Measurements from ENCODE around the gene VBP1. TPM values are rescaled to one million over a fixed set of nuclear protein-coding genes. Genes with fewer than 3 reads are reported as not detected.
"Not testable (repeated sequence)": the region's sequence is repeated elsewhere in the genome, so short reads cannot be mapped to it uniquely, and the experiment has no call there.

Gene VBP1
- polyA plus RNA-seq, 1 donor (not counting 4 experiments of a cell fraction or from before 2014, with no cell fraction given): 66.8 TPM

GRCh38 chrX:155218777-155219176, 2.5 kb downstream of the VBP1 start:
- FAIRE-seq (no peak), DNase-seq (ENCODE audit: low read depth, low spot score) (no peak)
- Histone ChIP-seq H3K27me3 (ENCODE audit: control insufficient read depth, extremely low read depth, insufficient read depth, low read length) (no peaks in the 10 kb centered on the region), H3K9ac (ENCODE audit: control insufficient read depth, extremely low read depth, insufficient read depth, low read length) (no peak overlapping the region), H3K36me3 (ENCODE audit: control insufficient read depth in 2 of 2, extremely low read depth in 1 of 2, insufficient read depth in 2 of 2, low read length in 2 of 2) (no peaks in the 10 kb centered on the region), H3K4me2 (ENCODE audit: control insufficient read depth, extremely low read depth, insufficient read depth, low read depth, low read length) (no peak overlapping the region), H4K20me1 (ENCODE audit: control insufficient read depth, extremely low read depth, insufficient read depth, low read length) (no peaks in the 10 kb centered on the region), H3K4me1 (ENCODE audit: control insufficient read depth, extremely low read depth, insufficient read depth, low read length) (peaks cover 4% of the 10 kb centered on the region), H3K9me1 (ENCODE audit: control insufficient read depth, extremely low read depth, insufficient read depth, low read length) (no peaks in the 10 kb centered on the region), H3K79me2 (ENCODE audit: control insufficient read depth, insufficient read depth, low read length) (peaks cover 27% of the 10 kb centered on the region), H3K4me3 (ENCODE audit: control insufficient read depth in 2 of 3, extremely low read depth in 1 of 3, insufficient read depth in 2 of 3, low read depth in 1 of 3, low read length in 3 of 3) (no peak overlapping the region), H3K9me3 (ENCODE audit: control insufficient read depth, low read depth, low read length) (no peaks in the 10 kb centered on the region), H3K27ac (ENCODE audit: control insufficient read depth, insufficient read depth, low read length) (no peak overlapping the region), H2AFZ (ENCODE audit: control insufficient read depth, low read length) (no peak overlapping the region)
- TF ChIP-seq EZH2 (IDR thresholded peaks at IDR 0.05; ENCODE audit: low read length): no peak
- no peak for TF ChIP-seq CTCF (optimal IDR thresholded peaks at IDR 0.05 in 1 of 3, IDR thresholded peaks at IDR 0.05 in 1 of 3, conservative IDR thresholded peaks at IDR 0.05 in 1 of 3; ENCODE audit: extremely low read depth in 1 of 3, insufficient read depth in 2 of 3, low read length in 3 of 3)
- dilution Hi-C loops (cut with MboI; ENCODE audit: extremely low pct_ligation_motif_present, low sequenced_read_pairs): no loop called here

- Histone ChIP-seq H3K9me3 (ENCODE audit: control insufficient read depth, low read depth, low read length) (no peaks in the 10 kb centered on the region), H3K79me2 (ENCODE audit: control insufficient read depth, insufficient read depth, low read length) (peaks cover 27% of the 10 kb centered on the region), H3K9ac (ENCODE audit: control insufficient read depth, extremely low read depth, insufficient read depth, low read length) (no peak overlapping the region), H4K20me1 (ENCODE audit: control insufficient read depth, extremely low read depth, insufficient read depth, low read length) (no peaks in the 10 kb centered on the region), H3K27ac (ENCODE audit: control insufficient read depth, insufficient read depth, low read length) (no peak overlapping the region), H3K27me3 (ENCODE audit: control insufficient read depth, extremely low read depth, insufficient read depth, low read length) (no peaks in the 10 kb centered on the region), H3K36me3 (ENCODE audit: control insufficient read depth in 2 of 2, extremely low read depth in 1 of 2, insufficient read depth in 2 of 2, low read length in 2 of 2) (no peaks in the 10 kb centered on the region), H3K9me1 (ENCODE audit: control insufficient read depth, extremely low read depth, insufficient read depth, low read length) (no peaks in the 10 kb centered on the region), H2AFZ (ENCODE audit: control insufficient read depth, low read length) (no peak overlapping the region), H3K4me2 (ENCODE audit: control insufficient read depth, extremely low read depth, insufficient read depth, low read depth, low read length) (no peak overlapping the region), H3K4me1 (ENCODE audit: control insufficient read depth, extremely low read depth, insufficient read depth, low read length) (no peaks in the 10 kb centered on the region), H3K4me3 (ENCODE audit: control insufficient read depth in 2 of 3, extremely low read depth in 1 of 3, insufficient read depth in 2 of 3, low read depth in 1 of 3, low read length in 3 of 3) (no peak overlapping the region)
- FAIRE-seq (no peak), DNase-seq (ENCODE audit: low read depth, low spot score) (no peak)
- no peak for TF ChIP-seq CTCF (optimal IDR thresholded peaks at IDR 0.05 in 1 of 3, IDR thresholded peaks at IDR 0.05 in 1 of 3, conservative IDR thresholded peaks at IDR 0.05 in 1 of 3; ENCODE audit: extremely low read depth in 1 of 3, insufficient read depth in 2 of 3, low read length in 3 of 3)
- no peak for TF ChIP-seq EZH2 (IDR thresholded peaks at IDR 0.05; ENCODE audit: low read length)
- dilution Hi-C loops (cut with MboI; ENCODE audit: extremely low pct_ligation_motif_present, low sequenced_read_pairs): no loop called here
Measured at GRCh38 chrX:155221351-155221750, 5.1 kb downstream of the VBP1 start.

- dilution Hi-C loops (cut with MboI; ENCODE audit: extremely low pct_ligation_motif_present, low sequenced_read_pairs); H3K9me1 ChIP-seq (ENCODE audit: control insufficient read depth, extremely low read depth, insufficient read depth, low read length); H4K20me1 ChIP-seq (ENCODE audit: control insufficient read depth, extremely low read depth, insufficient read depth, low read length); DNase-seq (ENCODE audit: low read depth, low spot score); H3K79me2 ChIP-seq (ENCODE audit: control insufficient read depth, insufficient read depth, low read length); H2AFZ ChIP-seq (ENCODE audit: control insufficient read depth, low read length); H3K4me1 ChIP-seq (ENCODE audit: control insufficient read depth, extremely low read depth, insufficient read depth, low read length); H3K4me2 ChIP-seq (ENCODE audit: control insufficient read depth, extremely low read depth, insufficient read depth, low read depth, low read length); H3K9me3 ChIP-seq (ENCODE audit: control insufficient read depth, low read depth, low read length); FAIRE-seq; H3K4me3 ChIP-seq (ENCODE audit: control insufficient read depth in 2 of 3, extremely low read depth in 1 of 3, insufficient read depth in 2 of 3, low read depth in 1 of 3, low read length in 3 of 3); H3K36me3 ChIP-seq (ENCODE audit: control insufficient read depth in 2 of 2, extremely low read depth in 1 of 2, insufficient read depth in 2 of 2, low read length in 2 of 2); H3K27me3 ChIP-seq (ENCODE audit: control insufficient read depth, extremely low read depth, insufficient read depth, low read length); H3K9ac ChIP-seq (ENCODE audit: control insufficient read depth, extremely low read depth, insufficient read depth, low read length); H3K27ac ChIP-seq (ENCODE audit: control insufficient read depth, insufficient read depth, low read length): not testable (repeated sequence)
Measured at GRCh38 chrX:155223746-155224145, 7.5 kb downstream of the VBP1 start.

All from keratinocyte (primary cell).